GM18526 (cell line): ENCODE results near the gene TLX3.

Experiments used
- POLR2A ChIP-seq: IDR thresholded peaks from 3 replicates; pipeline ENCODE4 v1.6.1; 2011; ENCODE audit not compliant: insufficient read length; ENCODE audit errors: extremely low read depth

The TLX3 gene

GRCh38 chr5:171308453-171309275 is at the start of gene TLX3:
Gene TLX3, plus strand, starts transcription at chr5:171309248. Its CDS starts 118 bp downstream, at chr5:171309366.
- no peak for TF ChIP-seq POLR2A

GRCh38 chr5:171261361-171261760 is 47.7 kb upstream of the TLX3 start:
- no peak for TF ChIP-seq POLR2A

- TF ChIP-seq POLR2A: no peak
Measured at GRCh38 chr5:171261904-171262303, 47.1 kb upstream of the TLX3 start.

- TF ChIP-seq POLR2A: no peak
Measured at GRCh38 chr5:171263181-171263580, 45.9 kb upstream of the TLX3 start.

GRCh38 chr5:171264843-171265242 is 44.2 kb upstream of the TLX3 start:
- no peak for TF ChIP-seq POLR2A

- TF ChIP-seq POLR2A: no peak
Measured at GRCh38 chr5:171268700-171269620, 40.1 kb upstream of the TLX3 start.

GRCh38 chr5:171269717-171270116 is 39.3 kb upstream of the TLX3 start:
- TF ChIP-seq POLR2A: no peak

- TF ChIP-seq POLR2A: no peak
Measured at GRCh38 chr5:171270136-171270535, 38.9 kb upstream of the TLX3 start.

GRCh38 chr5:171271798-171272197 is 37.2 kb upstream of the TLX3 start:
- no peak for TF ChIP-seq POLR2A

GRCh38 chr5:171272996-171273970 is 35.8 kb upstream of the TLX3 start:
- no peak for TF ChIP-seq POLR2A

- no peak for TF ChIP-seq POLR2A
Measured at GRCh38 chr5:171275841-171276544, 33.1 kb upstream of the TLX3 start.

GRCh38 chr5:171283753-171284152 is 25.3 kb upstream of the TLX3 start:
- no peak for TF ChIP-seq POLR2A

- TF ChIP-seq POLR2A: no peak
Measured at GRCh38 chr5:171285465-171285864, 23.6 kb upstream of the TLX3 start.

- TF ChIP-seq POLR2A: no peak
Measured at GRCh38 chr5:171288066-171288465, 21.0 kb upstream of the TLX3 start.
